Common myeloid progenitor, CD34-positive (primary cell): ENCODE measurements around the gene GALNT9.

Experiments used
- CTCF ChIA-PET: fragments of 350-600 bp; sonication (Branson Sonifier 250); formaldehyde crosslinking; loops from one replicate; lab custom pipeline; 2021; ENCODE audit warnings: antibody characterized with exemption; lab: Charles Lee
- POLR2A ChIA-PET: fragments of 350-600 bp; sonication (Branson Sonifier 250); formaldehyde crosslinking; loops from one replicate; lab custom pipeline; 2021; ENCODE audit warnings: antibody characterized with exemption; lab: Charles Lee
- DNase-seq, 3 donors: peaks; one replicate each; pipeline versions ENCODE4 v3.0.0 to v3.0.0-alpha.2; 2013
- H3K27ac ChIP-seq, 2 experiments: 1 replicate in 1 of 2; 2 replicates in 1 of 2; pipeline ENCODE4 v1.7.0; 2013; ENCODE audit warnings: inconsistent platforms in 2 of 2, low read length in 2 of 2, mild to moderate bottlenecking in 2 of 2, low read depth in 1 of 2, moderate library complexity in 1 of 2; ENCODE audit not compliant: severe bottlenecking in 2 of 2, insufficient read depth in 1 of 2, poor library complexity in 1 of 2
- H3K27me3 ChIP-seq, 5 experiments: replicated peaks in 2 of 5; 1 replicate in 3 of 5; 2 replicates in 2 of 5; pipeline versions ENCODE4 v1.6.1 to v1.7.0; 2013; ENCODE audit warnings: low read length in 4 of 5, mild to moderate bottlenecking in 2 of 5, moderate library complexity in 2 of 5, inconsistent platforms in 1 of 5; ENCODE audit not compliant: insufficient read depth in 5 of 5, control insufficient read depth in 4 of 5
- H3K36me3 ChIP-seq, 4 experiments: 1 replicate in 2 of 4; 2 replicates in 2 of 4; pipeline versions ENCODE4 v1.6.1 to v1.7.0; 2013; ENCODE audit warnings: low read length in 3 of 4, control low read depth in 1 of 4, mild to moderate bottlenecking in 1 of 4; ENCODE audit not compliant: control insufficient read depth in 4 of 4, insufficient read depth in 4 of 4
- H3K4me1 ChIP-seq, 4 experiments: 1 replicate in 3 of 4; 2 replicates in 1 of 4; pipeline versions ENCODE4 v1.6.1 to v1.7.1; 2013; ENCODE audit warnings: low read length in 3 of 4, mild to moderate bottlenecking in 3 of 4, control low read depth in 1 of 4, inconsistent platforms in 1 of 4, moderate library complexity in 1 of 4; ENCODE audit not compliant: control insufficient read depth in 4 of 4, insufficient read depth in 4 of 4; ENCODE audit errors: control extremely low read depth in 1 of 4
- H3K4me3 ChIP-seq, 7 experiments: 1 replicate in 4 of 7; 2 replicates in 3 of 7; pipeline versions ENCODE4 v1.5.1 to v1.7.0; 2013; ENCODE audit warnings: mild to moderate bottlenecking in 7 of 7, low read length in 6 of 7, moderate library complexity in 6 of 7, inconsistent platforms in 2 of 7, low read depth in 2 of 7, control low read depth in 1 of 7; ENCODE audit not compliant: insufficient read depth in 4 of 7, control insufficient read depth in 1 of 7; ENCODE audit errors: extremely low read depth in 1 of 7
- H3K9me3 ChIP-seq, 5 experiments: 1 replicate in 4 of 5; 2 replicates in 1 of 5; pipeline versions ENCODE4 v1.6.1 to v1.7.1; 2013; ENCODE audit warnings: low read length in 4 of 5, mild to moderate bottlenecking in 2 of 5, inconsistent platforms in 1 of 5, low read depth in 1 of 5, moderate library complexity in 1 of 5; ENCODE audit not compliant: control insufficient read depth in 4 of 5, insufficient read depth in 2 of 5; ENCODE audit errors: control extremely low read depth in 1 of 5
- WGBS: methylation state at CpG from one replicate; pipeline ENCODE4 v1.1.5; 2013; ENCODE audit not compliant: insufficient coverage; 5-methylcytosine and 5-hydroxymethylcytosine counted together

Gene GALNT9

DNA sequence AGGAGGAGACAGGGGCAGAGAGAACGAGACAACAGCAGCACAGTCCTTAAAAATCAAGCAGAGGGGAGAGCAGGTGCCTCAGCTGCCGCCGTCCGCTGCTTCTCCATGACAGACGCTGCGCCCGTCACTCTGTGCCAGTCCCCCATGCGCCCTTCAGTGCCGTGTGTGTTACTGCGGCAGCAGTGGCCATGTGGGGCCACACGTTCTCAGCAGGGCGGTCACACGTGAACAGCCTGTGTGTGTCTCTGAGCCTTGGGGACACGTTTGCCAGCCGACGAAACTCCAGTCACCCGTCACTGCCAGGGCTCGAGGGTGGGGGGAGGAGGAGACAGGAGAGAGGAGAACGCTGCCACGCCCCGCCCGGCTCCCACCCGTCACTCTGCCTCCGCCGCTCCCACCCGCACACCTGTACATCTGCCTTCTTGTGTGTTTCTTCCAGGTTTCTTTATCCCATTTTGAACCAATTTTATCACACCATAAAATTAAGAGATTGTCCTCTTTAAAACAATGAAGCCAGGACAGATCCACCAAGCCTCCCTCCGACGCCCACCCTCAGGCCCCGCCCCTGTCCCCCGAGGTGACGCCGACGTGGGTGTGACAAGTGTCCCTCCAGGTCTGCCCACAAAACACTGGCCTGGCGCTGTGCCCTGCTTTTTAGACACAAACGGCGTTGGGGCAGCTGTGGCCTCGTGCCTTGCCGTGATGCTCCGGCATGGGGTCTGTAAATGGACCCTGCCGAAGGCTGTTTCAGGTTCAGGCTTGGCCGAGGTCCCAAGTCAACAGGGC is 58.2 kb downstream of the GALNT9 start:
- no peak for DNase-seq
- Histone ChIP-seq H3K27me3 (peaks cover 0 to 57% (median 12%) of the 10 kb centered on the region in 5 experiments), H3K4me1 (no peaks in the 10 kb centered on the region), H3K27ac (no peak overlapping the region), H3K36me3 (no peaks in the 10 kb centered on the region), H3K4me3 (no peak overlapping the region), H3K9me3 (no peaks in the 10 kb centered on the region)
- WGBS: 82% methylated on average over 31 of the region's 41 CpGs
- ChIA-PET POLR2A (no interaction called here), CTCF (no interaction called here)

DNA sequence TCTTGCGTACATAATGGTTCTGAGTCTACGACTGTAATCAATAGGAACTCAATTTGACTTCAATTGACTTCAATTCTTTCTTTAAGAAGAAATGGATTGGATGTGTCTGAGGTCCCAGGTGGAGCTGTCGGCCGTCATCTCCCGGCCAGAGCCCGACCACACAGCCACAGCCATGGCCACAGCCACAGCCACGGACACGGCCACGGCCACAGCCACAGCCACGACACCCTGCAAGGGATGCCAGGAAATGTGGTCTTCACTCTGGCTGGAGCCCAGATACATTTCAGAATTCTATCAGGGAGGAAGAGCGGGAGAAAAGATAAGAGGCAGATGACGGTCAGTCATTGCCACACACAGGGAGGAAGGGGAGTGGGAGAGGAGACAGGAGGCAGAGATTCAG is 58.9 kb downstream of the GALNT9 start:
- CTCF ChIA-PET: no interaction called here
- H3K4me3 ChIP-seq: no peak overlapping the region
- WGBS: 70% methylated on average over 11 of the region's 12 CpGs
- no peak for DNase-seq
- POLR2A ChIA-PET: no interaction called here
- no peaks in the 10 kb centered on the region for H3K9me3 ChIP-seq
- H3K27me3 ChIP-seq: peaks cover 0 to 51% (median 12%) of the 10 kb centered on the region in 5 experiments
- no peaks in the 10 kb centered on the region for H3K4me1 ChIP-seq
- no peak overlapping the region for H3K27ac ChIP-seq
- no peaks in the 10 kb centered on the region for H3K36me3 ChIP-seq

DNA sequence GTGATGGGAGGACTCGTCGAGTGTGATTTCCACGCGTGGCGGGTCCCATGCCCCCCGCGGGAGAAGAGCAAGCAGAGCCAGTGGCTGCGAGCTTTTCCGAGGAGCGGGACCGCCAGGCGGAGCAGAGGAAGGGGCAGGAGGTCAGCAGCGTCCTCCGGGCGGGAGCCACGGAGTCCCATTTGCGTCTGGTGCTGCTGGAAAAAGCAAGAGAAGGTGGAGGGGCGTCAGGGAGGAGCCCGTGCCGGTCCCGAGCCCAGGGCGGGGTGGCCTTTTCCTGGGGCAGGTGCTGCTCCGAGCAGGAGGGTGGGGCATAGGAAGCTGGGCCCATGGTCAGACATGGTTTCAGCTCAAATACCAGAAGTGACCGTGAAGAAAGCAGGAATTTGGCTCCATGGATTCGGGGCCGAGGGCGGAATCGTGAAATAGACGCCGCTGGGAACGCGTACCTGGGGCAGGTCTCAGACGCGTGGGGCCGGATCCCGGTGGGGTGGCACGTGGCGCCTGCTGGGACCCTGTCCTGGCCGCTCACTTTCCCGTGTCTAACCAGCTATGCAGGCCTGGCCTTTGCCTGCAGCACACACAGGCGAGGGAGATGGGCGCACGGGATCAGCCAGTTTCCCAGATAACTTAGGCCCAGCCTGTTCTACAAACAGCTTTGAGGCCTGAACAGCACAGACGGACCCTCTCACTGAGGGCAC is 60.0 kb downstream of the GALNT9 start:
- H3K4me3 ChIP-seq: no peak overlapping the region
- POLR2A ChIA-PET: interaction anchor here (0.6 kb wide), 1 partner anchor 14 kb away, joined by 3 read pairs; no protein-coding TSS in a partner anchor
- H3K4me1 ChIP-seq: no peaks in the 10 kb centered on the region
- no peaks in the 10 kb centered on the region for H3K9me3 ChIP-seq
- H3K27me3 ChIP-seq: peaks cover 0 to 40% (median 5%) of the 10 kb centered on the region in 5 experiments
- H3K27ac ChIP-seq: no peak overlapping the region
- no peaks in the 10 kb centered on the region for H3K36me3 ChIP-seq
- no peak for DNase-seq
- WGBS: 94% methylated on average over 38 of the region's 44 CpGs
- CTCF ChIA-PET: no interaction called here

DNA sequence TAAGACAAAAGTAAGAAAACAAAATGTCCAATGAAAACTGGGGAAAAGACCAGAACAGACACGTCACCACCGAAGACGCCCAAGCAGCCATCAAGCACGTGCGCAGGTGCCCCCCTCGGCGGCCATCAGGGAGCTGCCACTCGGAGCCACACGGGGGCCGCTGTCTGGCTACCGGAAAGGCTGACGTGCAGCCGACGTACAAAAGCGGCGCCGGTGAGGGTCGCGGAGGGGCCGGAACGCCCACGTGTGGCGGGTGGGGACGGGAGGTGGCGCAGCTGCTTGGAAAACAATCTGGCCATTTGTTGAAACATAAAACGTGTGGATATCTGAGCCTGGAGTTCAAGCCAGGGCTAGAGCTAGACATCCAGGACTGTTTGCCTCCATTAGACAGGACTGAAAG is 60.7 kb downstream of the GALNT9 start:
- no peaks in the 10 kb centered on the region for H3K9me3 ChIP-seq
- H3K27me3 ChIP-seq: peaks cover 0 to 38% (median 6%) of the 10 kb centered on the region in 5 experiments
- H3K27ac ChIP-seq: no peak overlapping the region
- 84% methylated on average over 26 of the region's 26 CpGs for WGBS
- DNase-seq: no peak
- no peak overlapping the region for H3K4me3 ChIP-seq
- CTCF ChIA-PET: no interaction called here
- POLR2A ChIA-PET: no interaction called here
- H3K4me1 ChIP-seq: no peaks in the 10 kb centered on the region
- H3K36me3 ChIP-seq: no peaks in the 10 kb centered on the region

DNA sequence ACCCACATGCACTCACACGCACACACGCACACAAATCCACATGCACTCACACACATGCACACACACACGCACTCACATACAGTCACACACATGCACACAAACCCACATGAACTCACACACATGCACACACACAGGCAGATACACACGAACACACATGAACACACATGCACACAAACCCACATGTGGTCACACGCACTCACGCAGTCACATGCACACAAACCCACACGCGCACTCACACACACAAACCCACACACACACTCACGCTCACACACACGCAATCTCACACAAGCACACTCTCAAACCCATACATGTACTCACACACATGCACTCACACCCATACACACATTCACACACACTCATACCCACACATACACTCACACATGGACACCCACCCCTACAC is 61.5 kb downstream of the GALNT9 start:
- WGBS: 100% methylated on average over 4 of the region's 10 CpGs
- peaks cover 0 to 39% (median 6%) of the 10 kb centered on the region in 5 experiments for H3K27me3 ChIP-seq
- ChIA-PET POLR2A (no interaction called here), CTCF (no interaction called here)
- H3K9me3 ChIP-seq: no peaks in the 10 kb centered on the region
- H3K36me3 ChIP-seq: no peaks in the 10 kb centered on the region
- no peak overlapping the region for H3K27ac ChIP-seq
- DNase-seq: no peak
- H3K4me1 ChIP-seq: no peaks in the 10 kb centered on the region
- H3K4me3 ChIP-seq: no peak overlapping the region

DNA sequence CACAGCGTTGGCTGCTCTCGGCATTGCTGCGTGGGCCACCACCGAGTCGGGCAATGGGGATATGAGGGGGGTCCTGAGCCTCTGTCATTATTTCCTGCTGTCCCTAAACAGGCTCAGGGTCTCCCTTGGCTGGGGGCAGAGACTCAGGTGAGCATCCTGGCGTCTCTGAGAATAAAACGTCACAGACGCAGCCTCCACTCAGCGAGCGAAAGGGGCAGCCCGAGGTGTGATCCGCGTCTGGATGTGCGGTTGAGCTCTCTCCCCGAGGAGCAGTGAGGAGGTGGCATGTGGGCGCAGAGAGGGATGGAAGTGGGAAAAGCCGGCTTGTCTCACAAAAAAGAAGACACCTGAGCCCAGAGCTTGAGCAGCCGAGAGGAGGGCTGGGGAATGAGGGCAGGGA is 62.6 kb downstream of the GALNT9 start:
- Histone ChIP-seq H3K4me1 (no peaks in the 10 kb centered on the region), H3K4me3 (no peak overlapping the region), H3K27me3 (peaks cover 0 to 42% (median 6%) of the 10 kb centered on the region in 5 experiments), H3K27ac (no peak overlapping the region), H3K36me3 (no peaks in the 10 kb centered on the region), H3K9me3 (no peaks in the 10 kb centered on the region)
- CTCF ChIA-PET: no interaction called here
- POLR2A ChIA-PET: interaction anchor here (0.8 kb wide), 1 partner anchor 444 kb away, joined by 3 read pairs; no protein-coding TSS in a partner anchor
- 92% methylated on average over 18 of the region's 18 CpGs for WGBS
- DNase-seq: no peak

DNA sequence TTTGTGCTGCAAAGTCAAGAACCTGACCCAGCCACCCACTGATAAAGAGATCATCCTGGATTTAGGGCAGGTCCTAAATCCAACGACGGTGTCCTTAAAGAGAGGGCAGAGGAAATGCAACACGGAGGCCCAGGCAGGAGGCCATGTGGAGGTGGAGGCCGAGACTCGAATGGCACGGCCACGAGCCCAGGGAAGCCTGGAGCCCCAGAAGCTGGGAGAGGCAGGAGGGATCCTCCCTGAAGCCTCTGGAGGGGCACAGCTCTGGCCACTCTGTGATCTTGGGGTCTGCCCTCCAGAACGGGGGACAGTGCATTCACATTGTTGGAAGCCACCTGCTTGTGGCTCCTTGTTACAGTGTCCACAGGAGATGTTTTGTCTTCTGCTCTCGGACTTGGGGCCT is 63.0 kb downstream of the GALNT9 start:
- Histone ChIP-seq H3K27me3 (peaks cover 0 to 38% (median 6%) of the 10 kb centered on the region in 5 experiments), H3K27ac (no peak overlapping the region), H3K9me3 (no peaks in the 10 kb centered on the region), H3K4me3 (no peak overlapping the region), H3K4me1 (no peaks in the 10 kb centered on the region), H3K36me3 (no peaks in the 10 kb centered on the region)
- CTCF ChIA-PET: no interaction called here
- DNase-seq: no peak
- POLR2A ChIA-PET: no interaction called here
- 94% methylated on average over 9 of the region's 9 CpGs for WGBS
